Ishikawa (cell line): ENCODE data around the gene ATP6V0E2.

Source experiments
- EGR1 ChIP-seq: IDR thresholded peaks from 2 replicates; pipeline ENCODE4 v1.6.1; 2012
- EP300 ChIP-seq: IDR thresholded peaks from 2 replicates; pipeline ENCODE4 v1.6.1; 2012; ENCODE audit warnings: borderline replicate concordance
- RAD21 ChIP-seq: IDR thresholded peaks from 2 replicates; pipeline ENCODE4 v1.6.1; 2012; ENCODE audit warnings: low read depth
- REST ChIP-seq: IDR thresholded peaks from 2 replicates; pipeline ENCODE4 v1.6.1; 2012; ENCODE audit warnings: low read depth, mild to moderate bottlenecking
- TAF1 ChIP-seq: IDR thresholded peaks from 2 replicates; pipeline ENCODE4 v1.6.1; 2012; ENCODE audit warnings: low read depth, mild to moderate bottlenecking
- TCF12 ChIP-seq: IDR thresholded peaks from 2 replicates; pipeline ENCODE4 v1.6.1; 2012; ENCODE audit warnings: low read depth
- TEAD4 ChIP-seq: IDR thresholded peaks from 2 replicates; pipeline ENCODE4 v1.6.1; 2012
- YY1 ChIP-seq: IDR thresholded peaks from 2 replicates; pipeline ENCODE4 v1.6.1; 2012; ENCODE audit warnings: low read depth
- TF ChIP-seq, protein P1 (sequence below): IDR thresholded peaks from 2 replicates; pipeline ENCODE4 v1.6.1; 2012

GRCh38 chr7:149884016-149884415 lies 10.2 kb downstream of the ATP6V0E2 start:
- TF ChIP-seq EP300, result no peak
- TF ChIP-seq TAF1, result no peak
- TF ChIP-seq TEAD4, result no peak
- no peak for TF ChIP-seq YY1
- TF ChIP-seq REST, result no peak
- TF ChIP-seq, protein P1, sequence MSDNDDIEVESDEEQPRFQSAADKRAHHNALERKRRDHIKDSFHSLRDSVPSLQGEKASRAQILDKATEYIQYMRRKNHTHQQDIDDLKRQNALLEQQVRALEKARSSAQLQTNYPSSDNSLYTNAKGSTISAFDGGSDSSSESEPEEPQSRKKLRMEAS, result no peak
- no peak for TF ChIP-seq TCF12
- no peak for TF ChIP-seq RAD21
- TF ChIP-seq EGR1, result no peak
